Natural killer cell treated with Interleukin-12 subunit alpha and Interleukin-12 subunit beta and Interleukin-15 and Interleukin-18, amount 100 ng/mL, for 72 hours (primary cell): ENCODE results near the gene EIF4E. TPM values are rescaled to one million over a fixed set of nuclear protein-coding genes. Genes with fewer than 3 reads are reported as not detected.
"Not testable (repeated sequence)": the region's sequence is repeated elsewhere in the genome, so short reads cannot be mapped to it uniquely, and the experiment has no call there.

Experiments
- ATAC-seq, 2 donors: fragments of 150-1000 bp; cut with Tn5 transposase in 1 of 2; sonication (Bioruptor Pico), chemical (Tn5 transposase) in 1 of 2; 2 replicates each; pipeline ENCODE4 v1.10.0; 2021
- DNase-seq: peaks from one replicate; pipeline ENCODE4 v3.0.0; 2022; ENCODE audit warnings: low spot score
- H3K27ac Mint-ChIP-seq, 2 donors: 1 replicate in 1 of 2; 2 replicates in 1 of 2; pipeline ENCODE4 v1.8.0; 2022; ENCODE audit warnings: mixed read lengths in 2 of 2, mild to moderate bottlenecking in 1 of 2, moderate library complexity in 1 of 2
- H3K27me3 Mint-ChIP-seq, 2 donors: 1 replicate in 1 of 2; 2 replicates in 1 of 2; pipeline ENCODE4 v1.8.0; 2022; ENCODE audit warnings: mixed read lengths in 2 of 2
- H3K36me3 Mint-ChIP-seq: one replicate; pipeline ENCODE4 v1.8.0; 2022; ENCODE audit warnings: mixed read lengths
- H3K4me1 Mint-ChIP-seq, 2 donors: 1 replicate in 1 of 2; 2 replicates in 1 of 2; pipeline ENCODE4 v1.8.0; 2022; ENCODE audit warnings: low read depth in 2 of 2, mixed read lengths in 2 of 2, mild to moderate bottlenecking in 1 of 2
- H3K4me3 Mint-ChIP-seq: one replicate; pipeline ENCODE4 v1.8.0; 2022; ENCODE audit warnings: mixed read lengths
- H3K9me3 Mint-ChIP-seq: 2 replicates; pipeline ENCODE4 v1.8.0; 2022; ENCODE audit warnings: mixed read lengths
- total RNA-seq, 2 donors: library from RNA; stranded (reverse); gene quantifications; one replicate each; pipeline ENCODE4 v1.2.3, GENCODE V29; 2022

EIF4E gene
- total RNA-seq, 2 donors from 2014 or later = 106 to 107 TPM

GRCh38 chr4:98946359-98946758 is 17.4 kb upstream of the EIF4E start:
- no peak for DNase-seq
- no peaks in the 10 kb centered on the region for H3K9me3 Mint-ChIP-seq
- no peak overlapping the region for H3K4me3 Mint-ChIP-seq
- H3K27ac Mint-ChIP-seq = no peak overlapping the region
- ATAC-seq = no peak
- peaks cover 0 to 3% of the 10 kb centered on the region in 2 donors for H3K27me3 Mint-ChIP-seq
- no peaks in the 10 kb centered on the region for H3K4me1 Mint-ChIP-seq
- no peaks in the 10 kb centered on the region for H3K36me3 Mint-ChIP-seq

GRCh38 chr4:98945297-98945850 is 16.4 kb upstream of the EIF4E start:
- DNase-seq (no peak), ATAC-seq (no peak)
- H3K36me3 Mint-ChIP-seq = no peaks in the 10 kb centered on the region
- H3K27ac Mint-ChIP-seq = no peak overlapping the region
- H3K9me3 Mint-ChIP-seq = no peaks in the 10 kb centered on the region
- no peak overlapping the region for H3K4me3 Mint-ChIP-seq
- H3K4me1 Mint-ChIP-seq = no peaks in the 10 kb centered on the region
- peaks cover 0 to 3% of the 10 kb centered on the region in 2 donors for H3K27me3 Mint-ChIP-seq

GRCh38 chr4:98939892-98940298 is 11.0 kb upstream of the EIF4E start:
- Mint-ChIP-seq H3K4me3 (no peak overlapping the region), H3K4me1 (peaks cover 0 to 9% of the 10 kb centered on the region in 2 donors), H3K9me3 (no peaks in the 10 kb centered on the region), H3K27me3 (peaks cover 0 to 2% of the 10 kb centered on the region in 2 donors), H3K36me3 (no peaks in the 10 kb centered on the region), H3K27ac (no peak overlapping the region)
- ATAC-seq (no peak), DNase-seq (no peak)

- no peak for DNase-seq
- Mint-ChIP-seq H3K27ac (no peak overlapping the region), H3K9me3 (no peaks in the 10 kb centered on the region), H3K36me3 (no peaks in the 10 kb centered on the region), H3K4me1 (peaks cover 0 to 9% of the 10 kb centered on the region in 2 donors), H3K4me3 (no peak overlapping the region), H3K27me3 (peaks cover 0 to 2% of the 10 kb centered on the region in 2 donors)
- no peak for ATAC-seq
Observed at GRCh38 chr4:98939438-98939837, 10.5 kb upstream of the EIF4E start.

GRCh38 chr4:98937986-98938720 is 9.2 kb upstream of the EIF4E start:
- H3K9me3 Mint-ChIP-seq = no peaks in the 10 kb centered on the region
- no peak for DNase-seq
- ATAC-seq = no peak
- H3K36me3 Mint-ChIP-seq = no peaks in the 10 kb centered on the region
- H3K4me1 Mint-ChIP-seq = peaks cover 0 to 9% of the 10 kb centered on the region in 2 donors
- no peak overlapping the region for H3K4me3 Mint-ChIP-seq
- peaks cover 0 to 2% of the 10 kb centered on the region in 2 donors for H3K27me3 Mint-ChIP-seq
- H3K27ac Mint-ChIP-seq = no peak overlapping the region

- no peaks in the 10 kb centered on the region for H3K9me3 Mint-ChIP-seq
- peaks cover 4 to 13% of the 10 kb centered on the region in 2 donors for H3K4me1 Mint-ChIP-seq
- peaks cover 0 to 2% of the 10 kb centered on the region in 2 donors for H3K27me3 Mint-ChIP-seq
- DNase-seq (no peak), ATAC-seq (no peak)
- no peak overlapping the region for H3K27ac Mint-ChIP-seq
- no peak overlapping the region for H3K4me3 Mint-ChIP-seq
- no peaks in the 10 kb centered on the region for H3K36me3 Mint-ChIP-seq
Observed at GRCh38 chr4:98935633-98936032, 6.7 kb upstream of the EIF4E start.

GRCh38 chr4:98934851-98935250 is 5.9 kb upstream of the EIF4E start:
- not testable (repeated sequence) for H3K36me3 Mint-ChIP-seq, H3K9me3 Mint-ChIP-seq

GRCh38 chr4:98932539-98932938 is 3.6 kb upstream of the EIF4E start:
- Mint-ChIP-seq H3K4me3 (no peak overlapping the region), H3K27ac (peak overlapping the region in 1 of 2 donors; percentile 50), H3K27me3 (no peaks in the 10 kb centered on the region), H3K4me1 (peaks cover 12 to 21% of the 10 kb centered on the region in 2 donors), H3K36me3 (no peaks in the 10 kb centered on the region), H3K9me3 (no peaks in the 10 kb centered on the region)
- DNase-seq = no peak
- ATAC-seq = no peak

More at GRCh38 chr4:98934851-98935250, 5.9 kb upstream of the EIF4E start:
- not testable (repeated sequence) for H3K27me3 Mint-ChIP-seq, H3K4me3 Mint-ChIP-seq, ATAC-seq, DNase-seq, H3K27ac Mint-ChIP-seq
- peaks cover 12 to 18% of the 10 kb centered on the region in 2 donors for H3K4me1 Mint-ChIP-seq

- H3K4me1 Mint-ChIP-seq = peaks cover 21 to 27% of the 10 kb centered on the region in 2 donors
- no peaks in the 10 kb centered on the region for H3K9me3 Mint-ChIP-seq
- H3K27me3 Mint-ChIP-seq = no peaks in the 10 kb centered on the region
- H3K4me3 Mint-ChIP-seq = peak overlapping the region; percentile 99
- peaks cover 4% of the 10 kb centered on the region for H3K36me3 Mint-ChIP-seq
- H3K27ac Mint-ChIP-seq = peak overlapping the region; percentile 98 to 99
- DNase-seq (no peak), ATAC-seq (no peak)
Observed at GRCh38 chr4:98930311-98930865, 1.5 kb upstream of the EIF4E start.

- H3K9me3 Mint-ChIP-seq = no peaks in the 10 kb centered on the region
- H3K36me3 Mint-ChIP-seq = peaks cover 4% of the 10 kb centered on the region
- peak; percentile 78 to 82 for ATAC-seq
- peak overlapping the region; percentile 98 to 99 for H3K27ac Mint-ChIP-seq
- no peaks in the 10 kb centered on the region for H3K27me3 Mint-ChIP-seq
- H3K4me1 Mint-ChIP-seq = peaks cover 21 to 27% of the 10 kb centered on the region in 2 donors
- peak; percentile 85 for DNase-seq
- peak overlapping the region; percentile 99 for H3K4me3 Mint-ChIP-seq
Observed at GRCh38 chr4:98929341-98930267, 671 bp upstream of the EIF4E start.

GRCh38 chr4:98928131-98928504 is 815 bp downstream of the EIF4E start:
- H3K4me1 Mint-ChIP-seq = peaks cover 27 to 31% of the 10 kb centered on the region in 2 donors
- H3K27me3 Mint-ChIP-seq = no peaks in the 10 kb centered on the region
- DNase-seq = peak; percentile 74
- peaks cover 4% of the 10 kb centered on the region for H3K36me3 Mint-ChIP-seq
- H3K9me3 Mint-ChIP-seq = no peaks in the 10 kb centered on the region
- H3K27ac Mint-ChIP-seq = peak overlapping the region; percentile 98 to 99
- H3K4me3 Mint-ChIP-seq = peak overlapping the region; percentile 99
- ATAC-seq = peak; percentile 59 to 61

- H3K4me3 Mint-ChIP-seq = peak overlapping the region; percentile 99
Observed at GRCh38 chr4:98926257-98926656, 2.7 kb downstream of the EIF4E start.

GRCh38 chr4:98921292-98921691 is 7.6 kb downstream of the EIF4E start:
- no peaks in the 10 kb centered on the region for H3K9me3 Mint-ChIP-seq
- peaks cover 19 to 28% of the 10 kb centered on the region in 2 donors for H3K4me1 Mint-ChIP-seq
- no peaks in the 10 kb centered on the region for H3K36me3 Mint-ChIP-seq

More at GRCh38 chr4:98926257-98926656, 2.7 kb downstream of the EIF4E start:
- not testable (repeated sequence) for H3K27me3 Mint-ChIP-seq, H3K9me3 Mint-ChIP-seq, DNase-seq, H3K36me3 Mint-ChIP-seq, ATAC-seq
- H3K27ac Mint-ChIP-seq = peak overlapping the region in 1 of 2 donors; percentile 6
- H3K4me1 Mint-ChIP-seq = peaks cover 24 to 27% of the 10 kb centered on the region in 2 donors

More at GRCh38 chr4:98921292-98921691, 7.6 kb downstream of the EIF4E start:
- no peak overlapping the region for H3K27ac Mint-ChIP-seq
- H3K27me3 Mint-ChIP-seq = no peaks in the 10 kb centered on the region
- no peak for ATAC-seq
- DNase-seq = no peak
- no peak overlapping the region for H3K4me3 Mint-ChIP-seq
